Measurements from ENCODE around the gene IFNAR1. TPM values are rescaled to one million over a fixed set of nuclear protein-coding genes. Genes with fewer than 3 reads are reported as not detected.
A peak's percentile ranks its signal among the peaks of the same experiment; 100 is the strongest.

Gene IFNAR1
- total and polyA plus RNA-seq, 2 of the 8 experiments (the other 6 are each of a cell fraction or from before 2014, with no cell fraction given), result 3.1 to 17.1 TPM

DNA sequence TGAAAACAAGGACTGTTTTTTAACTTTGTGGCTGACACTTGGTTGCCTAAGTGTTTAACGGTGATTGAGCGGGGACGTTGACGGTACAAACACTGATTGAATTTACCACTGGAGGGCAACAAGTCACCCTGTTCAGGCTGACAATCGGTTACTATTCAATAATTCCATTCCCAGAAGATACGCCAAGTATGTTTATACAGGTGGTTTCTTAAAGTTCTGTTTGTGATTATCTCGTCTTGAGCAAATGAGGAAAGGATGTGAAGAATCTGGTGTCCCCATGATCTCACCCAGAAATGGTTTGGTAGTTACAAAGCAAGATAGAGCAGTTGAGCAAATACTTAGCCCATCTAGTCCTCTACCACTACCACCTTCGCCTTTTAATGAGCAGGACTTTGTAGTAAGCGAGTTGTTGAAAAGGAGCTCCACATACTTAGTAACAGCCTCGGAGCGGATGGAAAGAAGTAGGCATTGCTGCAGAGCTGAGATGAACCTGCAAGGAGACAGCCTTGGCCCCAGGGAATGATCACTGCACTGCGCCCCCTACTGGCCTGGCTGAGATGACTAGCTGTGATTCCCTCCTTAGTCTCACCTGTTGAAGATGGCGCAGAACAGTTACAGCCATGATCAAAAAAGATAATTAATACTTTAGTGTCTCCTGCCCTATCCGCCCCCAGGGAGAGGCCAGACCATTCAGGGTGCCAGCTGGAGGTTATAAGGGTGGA is 36.3 kb downstream of the IFNAR1 start (continued):
- TF ChIP-seq, protein P1, sequence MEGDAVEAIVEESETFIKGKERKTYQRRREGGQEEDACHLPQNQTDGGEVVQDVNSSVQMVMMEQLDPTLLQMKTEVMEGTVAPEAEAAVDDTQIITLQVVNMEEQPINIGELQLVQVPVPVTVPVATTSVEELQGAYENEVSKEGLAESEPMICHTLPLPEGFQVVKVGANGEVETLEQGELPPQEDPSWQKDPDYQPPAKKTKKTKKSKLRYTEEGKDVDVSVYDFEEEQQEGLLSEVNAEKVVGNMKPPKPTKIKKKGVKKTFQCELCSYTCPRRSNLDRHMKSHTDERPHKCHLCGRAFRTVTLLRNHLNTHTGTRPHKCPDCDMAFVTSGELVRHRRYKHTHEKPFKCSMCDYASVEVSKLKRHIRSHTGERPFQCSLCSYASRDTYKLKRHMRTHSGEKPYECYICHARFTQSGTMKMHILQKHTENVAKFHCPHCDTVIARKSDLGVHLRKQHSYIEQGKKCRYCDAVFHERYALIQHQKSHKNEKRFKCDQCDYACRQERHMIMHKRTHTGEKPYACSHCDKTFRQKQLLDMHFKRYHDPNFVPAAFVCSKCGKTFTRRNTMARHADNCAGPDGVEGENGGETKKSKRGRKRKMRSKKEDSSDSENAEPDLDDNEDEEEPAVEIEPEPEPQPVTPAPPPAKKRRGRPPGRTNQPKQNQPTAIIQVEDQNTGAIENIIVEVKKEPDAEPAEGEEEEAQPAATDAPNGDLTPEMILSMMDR (IDR thresholded peaks at IDR 0.05; ENCODE audit: control extremely low read depth in 1 of 3, insufficient read depth in 1 of 3, low read depth in 1 of 3, low read length in 3 of 3), result peak; percentile 88 to 99 (median 98)
- no peak for TF ChIP-seq SRF (IDR thresholded peaks at IDR 0.05; ENCODE audit: low read depth, low read length)
- TF ChIP-seq POU5F1 (IDR thresholded peaks at IDR 0.05; ENCODE audit: low read depth, low read length), result no peak
- TF ChIP-seq EP300 (IDR thresholded peaks at IDR 0.05; ENCODE audit: borderline replicate concordance in 1 of 2, low read depth in 2 of 2, low read length in 2 of 2), result 0 out of 3 replicates have a peak, but pooled peaks of 1 of the 2 experiments have one; percentile 25
- peak in 1 of 2 experiments; percentile 51; a peak in 1 of 3 replicates for TF ChIP-seq POLR2A (IDR thresholded peaks at IDR 0.05; ENCODE audit: control extremely low read depth in 1 of 2, low read depth in 2 of 2, low read length in 2 of 2)
- TF ChIP-seq MAFK (IDR thresholded peaks at IDR 0.05; ENCODE audit: low read depth, low read length), result no peak
- TF ChIP-seq, protein P2, sequence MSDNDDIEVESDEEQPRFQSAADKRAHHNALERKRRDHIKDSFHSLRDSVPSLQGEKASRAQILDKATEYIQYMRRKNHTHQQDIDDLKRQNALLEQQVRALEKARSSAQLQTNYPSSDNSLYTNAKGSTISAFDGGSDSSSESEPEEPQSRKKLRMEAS (IDR thresholded peaks at IDR 0.05), result peak; percentile 55
- peak; percentile 36; the same call in 1 of the 2 replicates for TF ChIP-seq TAF1 (IDR thresholded peaks at IDR 0.05; ENCODE audit: low read depth, low read length)
- TF ChIP-seq TCF12 (IDR thresholded peaks at IDR 0.05; ENCODE audit: low read depth, low read length), result no peak
- TF ChIP-seq RAD21 (IDR thresholded peaks at IDR 0.05 in 1 of 2, conservative IDR thresholded peaks at IDR 0.05 in 1 of 2; ENCODE audit: low read depth in 2 of 2, low read length in 2 of 2), result peak; percentile 69 to 70
- TF ChIP-seq CEBPB (IDR thresholded peaks at IDR 0.05; ENCODE audit: low read depth, low read length), result no peak
- peak; percentile 78 for TF ChIP-seq POLR2AphosphoS5 (IDR thresholded peaks at IDR 0.05; ENCODE audit: low read depth, low read length)
- TF ChIP-seq CBX8 (IDR thresholded peaks at IDR 0.05; ENCODE audit: borderline replicate concordance, low read depth, low read length), result no peak
- TF ChIP-seq JUND (IDR thresholded peaks at IDR 0.05; ENCODE audit: low read length), result no peak; the same call in 1 of the 2 replicates
- TF ChIP-seq, protein P3, sequence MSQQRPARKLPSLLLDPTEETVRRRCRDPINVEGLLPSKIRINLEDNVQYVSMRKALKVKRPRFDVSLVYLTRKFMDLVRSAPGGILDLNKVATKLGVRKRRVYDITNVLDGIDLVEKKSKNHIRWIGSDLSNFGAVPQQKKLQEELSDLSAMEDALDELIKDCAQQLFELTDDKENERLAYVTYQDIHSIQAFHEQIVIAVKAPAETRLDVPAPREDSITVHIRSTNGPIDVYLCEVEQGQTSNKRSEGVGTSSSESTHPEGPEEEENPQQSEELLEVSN (IDR thresholded peaks at IDR 0.05), result 0 out of 2 replicates have a peak, but pooled peaks have one; percentile 34
- no peak for TF ChIP-seq NANOG (IDR thresholded peaks at IDR 0.05; ENCODE audit: insufficient read depth, low read depth, low read length, poor library complexity, severe bottlenecking)
